ENCODE results near the gene LAMA2. TPM values are rescaled to one million over a fixed set of nuclear protein-coding genes. Genes with fewer than 3 reads are reported as not detected.

Gene LAMA2
- total RNA-seq, 1 donor from 2014 or later: 1.4 TPM

DNA sequence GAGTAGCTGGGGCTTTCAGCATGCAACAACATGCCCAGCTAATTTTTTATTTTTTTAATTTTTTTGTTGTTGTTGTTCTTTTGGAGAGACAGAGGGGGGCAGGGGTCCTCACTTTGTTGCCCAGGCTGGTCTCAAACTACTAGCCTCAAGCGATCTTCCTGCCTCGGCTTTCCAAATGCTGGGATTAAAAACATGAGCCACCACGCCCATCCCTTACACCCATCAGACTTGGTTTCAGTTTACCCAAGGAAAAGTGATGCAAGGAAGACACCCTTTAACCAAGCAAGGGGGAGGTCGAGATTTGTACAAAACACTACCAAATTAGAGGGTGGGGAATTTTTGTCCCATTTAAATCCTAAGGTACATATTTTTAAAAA lies 616.9 kb downstream of the LAMA2 start:
- Histone ChIP-seq H3K4me3 (ENCODE audit: low read depth, low read length) (no peak overlapping the region), H3K27me3 (ENCODE audit: control insufficient read depth, insufficient read depth, low read length) (no peaks in the 10 kb centered on the region), H3K36me3 (ENCODE audit: control insufficient read depth, insufficient read depth, low read length) (no peaks in the 10 kb centered on the region)
- no peak for DNase-seq (ENCODE audit: low read depth)
- TF ChIP-seq, protein P1, sequence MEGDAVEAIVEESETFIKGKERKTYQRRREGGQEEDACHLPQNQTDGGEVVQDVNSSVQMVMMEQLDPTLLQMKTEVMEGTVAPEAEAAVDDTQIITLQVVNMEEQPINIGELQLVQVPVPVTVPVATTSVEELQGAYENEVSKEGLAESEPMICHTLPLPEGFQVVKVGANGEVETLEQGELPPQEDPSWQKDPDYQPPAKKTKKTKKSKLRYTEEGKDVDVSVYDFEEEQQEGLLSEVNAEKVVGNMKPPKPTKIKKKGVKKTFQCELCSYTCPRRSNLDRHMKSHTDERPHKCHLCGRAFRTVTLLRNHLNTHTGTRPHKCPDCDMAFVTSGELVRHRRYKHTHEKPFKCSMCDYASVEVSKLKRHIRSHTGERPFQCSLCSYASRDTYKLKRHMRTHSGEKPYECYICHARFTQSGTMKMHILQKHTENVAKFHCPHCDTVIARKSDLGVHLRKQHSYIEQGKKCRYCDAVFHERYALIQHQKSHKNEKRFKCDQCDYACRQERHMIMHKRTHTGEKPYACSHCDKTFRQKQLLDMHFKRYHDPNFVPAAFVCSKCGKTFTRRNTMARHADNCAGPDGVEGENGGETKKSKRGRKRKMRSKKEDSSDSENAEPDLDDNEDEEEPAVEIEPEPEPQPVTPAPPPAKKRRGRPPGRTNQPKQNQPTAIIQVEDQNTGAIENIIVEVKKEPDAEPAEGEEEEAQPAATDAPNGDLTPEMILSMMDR (IDR thresholded peaks at IDR 0.05; ENCODE audit: insufficient read depth, low read length, poor library complexity, severe bottlenecking): no peak

GRCh38 chr6:129500958-129501739 lies 618.2 kb downstream of the LAMA2 start:
- Histone ChIP-seq H3K27me3 (ENCODE audit: control insufficient read depth, insufficient read depth, low read length) (no peaks in the 10 kb centered on the region), H3K36me3 (ENCODE audit: control insufficient read depth, insufficient read depth, low read length) (no peaks in the 10 kb centered on the region), H3K4me3 (ENCODE audit: low read depth, low read length) (no peak overlapping the region)
- peak; percentile 98 for DNase-seq (ENCODE audit: low read depth)
- TF ChIP-seq, protein P1 (IDR thresholded peaks at IDR 0.05; ENCODE audit: insufficient read depth, low read length, poor library complexity, severe bottlenecking): no peak

DNA sequence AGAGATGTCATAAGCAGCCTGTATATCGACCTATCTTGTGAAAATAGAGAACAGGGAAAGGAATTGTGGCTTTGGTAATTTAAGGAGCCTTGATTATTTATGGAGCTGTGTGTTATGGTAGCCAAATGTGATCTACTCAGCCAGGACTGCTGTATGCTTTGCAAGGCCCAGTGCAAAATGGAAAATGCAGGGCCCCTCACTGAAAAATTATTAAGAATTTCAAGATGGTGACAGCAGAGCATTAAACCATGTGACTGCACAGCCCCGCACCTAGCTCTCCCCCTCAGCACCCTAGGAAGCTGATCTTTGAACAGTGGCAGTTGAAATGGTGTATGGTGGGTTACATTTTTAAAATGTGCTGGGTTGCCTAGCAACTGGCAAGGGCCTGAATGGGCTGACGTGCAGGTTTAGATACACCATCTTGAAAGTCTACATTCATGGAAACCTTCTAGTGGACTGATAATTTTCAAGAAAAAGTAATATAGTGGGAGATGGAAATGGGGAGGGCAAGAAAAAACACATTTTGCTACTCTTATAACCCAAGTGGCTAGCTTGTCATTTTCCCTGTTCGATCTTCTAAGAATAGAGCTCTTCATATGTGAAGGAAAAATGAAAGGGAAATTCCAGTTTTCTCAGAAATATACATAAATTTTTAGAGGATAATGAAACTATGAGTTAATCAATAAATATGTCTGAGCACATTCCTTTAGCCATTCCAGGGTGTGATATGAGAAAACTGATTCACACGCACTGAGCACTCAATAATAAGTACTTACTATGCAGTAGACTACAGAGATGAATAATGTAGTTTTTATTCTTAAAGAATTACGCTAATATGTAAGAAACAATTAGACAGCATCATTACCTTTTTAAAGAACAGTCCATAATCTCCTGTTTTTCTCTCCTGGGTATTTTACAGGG lies 619.1 kb downstream of the LAMA2 start:
- TF ChIP-seq, protein P1 (IDR thresholded peaks at IDR 0.05; ENCODE audit: insufficient read depth, low read length, poor library complexity, severe bottlenecking): no peak
- Histone ChIP-seq H3K4me3 (ENCODE audit: low read depth, low read length) (no peak overlapping the region), H3K36me3 (ENCODE audit: control insufficient read depth, insufficient read depth, low read length) (no peaks in the 10 kb centered on the region), H3K27me3 (ENCODE audit: control insufficient read depth, insufficient read depth, low read length) (no peaks in the 10 kb centered on the region)
- DNase-seq (ENCODE audit: low read depth): no peak

DNA sequence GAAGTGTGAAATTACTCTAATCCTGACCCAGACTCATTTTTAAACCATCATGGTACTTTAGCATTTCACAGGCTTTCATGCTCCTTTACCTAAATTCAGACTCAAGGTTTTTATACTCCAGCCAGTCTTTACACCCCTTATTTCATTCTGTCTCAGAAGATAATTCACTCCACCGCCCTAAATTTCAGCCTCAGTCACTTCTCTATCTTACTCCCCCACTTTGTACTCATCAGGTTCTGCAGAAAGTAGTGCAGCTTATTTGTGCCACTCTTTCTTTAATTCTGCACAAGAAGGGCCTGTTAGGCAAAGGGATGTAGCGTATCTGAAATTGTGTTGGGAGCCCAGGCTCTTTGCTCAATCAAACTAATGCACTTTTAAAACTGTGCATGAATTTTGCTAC lies 621.5 kb downstream of the LAMA2 start:
- TF ChIP-seq, protein P1 (IDR thresholded peaks at IDR 0.05; ENCODE audit: insufficient read depth, low read length, poor library complexity, severe bottlenecking): no peak
- H3K36me3 ChIP-seq (ENCODE audit: control insufficient read depth, insufficient read depth, low read length): no peaks in the 10 kb centered on the region
- no peak overlapping the region for H3K4me3 ChIP-seq (ENCODE audit: low read depth, low read length)
- no peak for DNase-seq (ENCODE audit: low read depth)
- H3K27me3 ChIP-seq (ENCODE audit: control insufficient read depth, insufficient read depth, low read length): no peaks in the 10 kb centered on the region

GRCh38 chr6:129507059-129507807 lies 624.3 kb downstream of the LAMA2 start:
- Histone ChIP-seq H3K4me3 (ENCODE audit: low read depth, low read length) (no peak overlapping the region), H3K27me3 (ENCODE audit: control insufficient read depth, insufficient read depth, low read length) (no peaks in the 10 kb centered on the region), H3K36me3 (ENCODE audit: control insufficient read depth, insufficient read depth, low read length) (no peaks in the 10 kb centered on the region)
- TF ChIP-seq, protein P1 (IDR thresholded peaks at IDR 0.05; ENCODE audit: insufficient read depth, low read length, poor library complexity, severe bottlenecking): no peak
- no peak for DNase-seq (ENCODE audit: low read depth)

Measured in kidney epithelial cell (primary cell).